Mesenchymal stem cell (in vitro differentiated cells and primary cell): ENCODE results near the gene ZBTB5.
A peak's percentile ranks its signal among the peaks of the same experiment; 100 is the strongest.
"Not testable (repeated sequence)": the region's sequence is repeated elsewhere in the genome, so short reads cannot be mapped to it uniquely, and the experiment has no call there.

Source experiments
- DNase-seq: peaks from one replicate; pipeline ENCODE4 v3.0.0-alpha.2; 2013
- H2AFZ ChIP-seq: one replicate; pipeline ENCODE4 v1.6.1; 2013; ENCODE audit warnings: low read depth, mild to moderate bottlenecking, control low read depth, inconsistent platforms, low read length, moderate library complexity
- H2AK5ac ChIP-seq: 2 replicates; pipeline ENCODE4 v1.6.1; 2013; ENCODE audit warnings: low read length, moderate library complexity, mild to moderate bottlenecking, inconsistent platforms; ENCODE audit not compliant: severe bottlenecking
- H2BK120ac ChIP-seq: one replicate; pipeline ENCODE4 v1.6.1; 2013; ENCODE audit warnings: low read depth, mild to moderate bottlenecking, inconsistent platforms, low read length, moderate library complexity
- H2BK12ac ChIP-seq, 2 experiments: one replicate each; pipeline ENCODE4 v1.6.1; 2013; ENCODE audit warnings: inconsistent platforms in 2 of 2, low read length in 2 of 2, mild to moderate bottlenecking in 2 of 2, moderate library complexity in 2 of 2, control low read depth in 1 of 2
- H2BK15ac ChIP-seq: one replicate; pipeline ENCODE4 v1.6.1; 2013; ENCODE audit warnings: mild to moderate bottlenecking, low read depth, inconsistent platforms; ENCODE audit not compliant: poor library complexity, severe bottlenecking
- H2BK5ac ChIP-seq: 2 replicates; pipeline ENCODE4 v1.6.1; 2013; ENCODE audit warnings: low read depth, mild to moderate bottlenecking, low read length, control low read depth, inconsistent platforms; ENCODE audit not compliant: poor library complexity, severe bottlenecking
- H3K14ac ChIP-seq, 2 experiments: one replicate each; pipeline ENCODE4 v1.6.1; 2013; ENCODE audit warnings: inconsistent platforms in 2 of 2, low read length in 2 of 2, control low read depth in 1 of 2, mild to moderate bottlenecking in 1 of 2, moderate library complexity in 1 of 2
- H3K18ac ChIP-seq, 2 experiments: one replicate each; pipeline ENCODE4 v1.6.1; 2013; ENCODE audit warnings: inconsistent platforms in 2 of 2, low read length in 2 of 2, control low read depth in 1 of 2, low read depth in 1 of 2, mild to moderate bottlenecking in 1 of 2
- H3K23ac ChIP-seq, 2 experiments: one replicate each; pipeline ENCODE4 v1.6.1; 2013; ENCODE audit warnings: inconsistent platforms in 2 of 2, low read length in 2 of 2, mild to moderate bottlenecking in 2 of 2, moderate library complexity in 2 of 2, control low read depth in 1 of 2
- H3K27ac ChIP-seq: 2 replicates; pipeline ENCODE4 v1.5.1; 2013; ENCODE audit warnings: mild to moderate bottlenecking, moderate library complexity, low read length, control low read depth, inconsistent platforms; ENCODE audit not compliant: poor library complexity, severe bottlenecking
- H3K27me3 ChIP-seq, 2 experiments: 2 replicates each; pipeline versions ENCODE4 v1.6.1 to v1.7.0; 2013; ENCODE audit warnings: low read length in 2 of 2, mild to moderate bottlenecking in 2 of 2, moderate library complexity in 2 of 2, control low read depth in 1 of 2, inconsistent platforms in 1 of 2; ENCODE audit not compliant: control insufficient read depth in 1 of 2, insufficient read depth in 1 of 2
- H3K36me3 ChIP-seq, 2 experiments: 2 replicates each; pipeline versions ENCODE4 v1.6.1 to v1.7.0; 2013; ENCODE audit warnings: low read length in 2 of 2, control low read depth in 1 of 2, inconsistent platforms in 1 of 2, low read depth in 1 of 2, mild to moderate bottlenecking in 1 of 2; ENCODE audit not compliant: insufficient read depth in 2 of 2, control insufficient read depth in 1 of 2
- H3K4ac ChIP-seq, 2 experiments: one replicate each; pipeline ENCODE4 v1.6.1; 2013; ENCODE audit warnings: inconsistent platforms in 2 of 2, low read length in 2 of 2, mild to moderate bottlenecking in 2 of 2, moderate library complexity in 2 of 2, control low read depth in 1 of 2, low read depth in 1 of 2
- H3K4me1 ChIP-seq: 2 replicates; pipeline ENCODE4 v1.6.1; 2013; ENCODE audit warnings: low read depth, low read length, control low read depth; ENCODE audit not compliant: control insufficient read depth, insufficient read depth
- H3K4me2 ChIP-seq: 2 replicates; pipeline ENCODE4 v1.6.1; 2013; ENCODE audit warnings: low read length, mild to moderate bottlenecking, inconsistent platforms; ENCODE audit not compliant: poor library complexity, severe bottlenecking
- H3K4me3 ChIP-seq, 2 experiments: 2 replicates each; pipeline versions ENCODE4 v1.5.1 to v1.7.0; 2013; ENCODE audit warnings: low read length in 2 of 2, mild to moderate bottlenecking in 2 of 2, control low read depth in 1 of 2, low read depth in 1 of 2; ENCODE audit not compliant: insufficient read depth in 1 of 2
- H3K79me1 ChIP-seq: replicated peaks from 2 replicates; pipeline ENCODE4 v1.6.1; 2013; ENCODE audit warnings: mild to moderate bottlenecking, control low read depth, low read length, inconsistent platforms; ENCODE audit not compliant: poor library complexity, severe bottlenecking
- H3K9ac ChIP-seq: 2 replicates; pipeline ENCODE4 v1.7.0; 2013; ENCODE audit warnings: mild to moderate bottlenecking, low read length, moderate library complexity
- H3K9me3 ChIP-seq: 2 replicates; pipeline ENCODE4 v1.7.0; 2013; ENCODE audit warnings: mild to moderate bottlenecking, low read length; ENCODE audit not compliant: control insufficient read depth
- H4K8ac ChIP-seq: one replicate; pipeline ENCODE4 v1.6.1; 2013; ENCODE audit warnings: inconsistent platforms, mild to moderate bottlenecking, low read length, moderate library complexity
- H4K91ac ChIP-seq: one replicate; pipeline ENCODE4 v1.6.1; 2013; ENCODE audit warnings: mild to moderate bottlenecking, low read length, inconsistent platforms
- WGBS: methylation state at CpG from one replicate; pipeline ENCODE4 v1.1.7; 2013; ENCODE audit warnings: mixed read lengths; 5-methylcytosine and 5-hydroxymethylcytosine counted together

ZBTB5 gene

GRCh38 chr9:37511016-37512010 lies 46.1 kb upstream of the ZBTB5 start:
- DNase-seq, result no peak
- Histone ChIP-seq H3K4me2 (no peak overlapping the region), H3K9ac (no peak overlapping the region), H3K14ac (no peak overlapping the region), H2AFZ (no peak overlapping the region), H3K36me3 (peaks cover 44 to 76% of the 10 kb centered on the region in 2 experiments), H3K23ac (no peak overlapping the region), H3K4ac (peak overlapping the region in 1 of 2 experiments; percentile 36), H4K8ac (no peak overlapping the region), H2AK5ac (no peak overlapping the region), H3K79me1 (no peaks in the 10 kb centered on the region), H3K4me3 (peak overlapping the region in 1 of 2 experiments; percentile 9), H4K91ac (no peak overlapping the region), H3K27me3 (no peaks in the 10 kb centered on the region), H3K18ac (no peak overlapping the region), H2BK15ac (no peak overlapping the region), H2BK12ac (no peak overlapping the region), H3K27ac (no peak overlapping the region), H3K9me3 (no peaks in the 10 kb centered on the region), H2BK5ac (no peak overlapping the region), H3K4me1 (no peaks in the 10 kb centered on the region), H2BK120ac (no peak overlapping the region)
- WGBS, result 82% methylated on average over 14 of the region's 15 CpGs

GRCh38 chr9:37510053-37510452 lies 44.8 kb upstream of the ZBTB5 start:
- H4K8ac ChIP-seq, H2BK12ac ChIP-seq, H3K4me3 ChIP-seq, H3K79me1 ChIP-seq, H3K4me1 ChIP-seq, DNase-seq, H3K18ac ChIP-seq, H2AK5ac ChIP-seq, H3K4ac ChIP-seq, H3K27me3 ChIP-seq, H3K4me2 ChIP-seq, H3K9ac ChIP-seq, H3K27ac ChIP-seq, H2BK5ac ChIP-seq, H2AFZ ChIP-seq, H2BK15ac ChIP-seq, H4K91ac ChIP-seq, H3K14ac ChIP-seq, H3K9me3 ChIP-seq, H2BK120ac ChIP-seq, H3K23ac ChIP-seq: not testable (repeated sequence)
- H3K36me3 ChIP-seq, result peaks cover 37 to 73% of the 10 kb centered on the region in 2 experiments
- 87% methylated on average over 3 of the region's 5 CpGs for WGBS

- WGBS, result 94% methylated on average over 6 of the region's 7 CpGs
- H3K36me3 ChIP-seq, result peaks cover 42 to 74% of the 10 kb centered on the region in 2 experiments
- H3K9me3 ChIP-seq, result no peaks in the 10 kb centered on the region
Measured at GRCh38 chr9:37509536-37509935, 44.3 kb upstream of the ZBTB5 start.

GRCh38 chr9:37508834-37509206 lies 43.6 kb upstream of the ZBTB5 start:
- H2BK5ac ChIP-seq, result no peak overlapping the region
- no peak overlapping the region for H4K91ac ChIP-seq
- no peak overlapping the region for H3K14ac ChIP-seq
- DNase-seq, result no peak
- H3K18ac ChIP-seq, result no peak overlapping the region
- H3K4me1 ChIP-seq, result no peaks in the 10 kb centered on the region
- H3K4ac ChIP-seq, result no peak overlapping the region
- no peak overlapping the region for H2BK15ac ChIP-seq
- no peak overlapping the region for H2AK5ac ChIP-seq
- H2BK12ac ChIP-seq, result no peak overlapping the region
- no peak overlapping the region for H2AFZ ChIP-seq
- no peak overlapping the region for H4K8ac ChIP-seq
- peaks cover 45 to 72% of the 10 kb centered on the region in 2 experiments for H3K36me3 ChIP-seq
- 87% methylated on average over 3 of the region's 3 CpGs for WGBS
- no peaks in the 10 kb centered on the region for H3K27me3 ChIP-seq
- H3K23ac ChIP-seq, result no peak overlapping the region
- no peak overlapping the region for H3K27ac ChIP-seq
- no peaks in the 10 kb centered on the region for H3K9me3 ChIP-seq
- H3K4me3 ChIP-seq, result no peak overlapping the region
- H3K9ac ChIP-seq, result no peak overlapping the region
- no peaks in the 10 kb centered on the region for H3K79me1 ChIP-seq
- no peak overlapping the region for H3K4me2 ChIP-seq
- no peak overlapping the region for H2BK120ac ChIP-seq

More at GRCh38 chr9:37509536-37509935, 44.3 kb upstream of the ZBTB5 start:
- no peak overlapping the region for H2BK5ac ChIP-seq
- H3K4me2 ChIP-seq, result no peak overlapping the region
- H3K18ac ChIP-seq, result no peak overlapping the region
- no peaks in the 10 kb centered on the region for H3K4me1 ChIP-seq
- no peak overlapping the region for H2BK120ac ChIP-seq
- no peak overlapping the region for H3K14ac ChIP-seq
- DNase-seq, result no peak
- H3K4ac ChIP-seq, result no peak overlapping the region
- no peak overlapping the region for H2BK12ac ChIP-seq
- no peak overlapping the region for H3K23ac ChIP-seq
- no peaks in the 10 kb centered on the region for H3K79me1 ChIP-seq
- H2BK15ac ChIP-seq, result no peak overlapping the region
- H3K4me3 ChIP-seq, result no peak overlapping the region
- H3K27me3 ChIP-seq, result no peaks in the 10 kb centered on the region
- no peak overlapping the region for H4K8ac ChIP-seq
- H3K9ac ChIP-seq, result no peak overlapping the region
- H2AK5ac ChIP-seq, result no peak overlapping the region
- no peak overlapping the region for H3K27ac ChIP-seq
- no peak overlapping the region for H2AFZ ChIP-seq
- H4K91ac ChIP-seq, result no peak overlapping the region
